HepG2 (cell line): ENCODE data around the gene THSD4. TPM values are rescaled to one million over a fixed set of nuclear protein-coding genes. Genes with fewer than 3 reads are reported as not detected.

Experiments
- ATAC-seq: fragments of 200-7000 bp; cut with Tn5 transposase; 3 replicates; pipeline ENCODE4 v1.9.1; 2020; ENCODE audit warnings: mild to moderate bottlenecking, moderate library complexity
- BruUV-seq: library from RNA; stranded (reverse); fragments of 400-500 nt; replicated peaks from 2 replicates; lab custom pipeline; 2021; lab: Mats Ljungman, UMichigan
- CTCF ChIA-PET: fragments of 300-600 bp; formaldehyde crosslinking; extraction: SDS; loops from one replicate; lab custom pipeline; 2021; ENCODE audit warnings: low total read pairs, inconsistent platforms, low intra/inter-chr PET ratio; lab: Yijun Ruan, JAX
- POLR2A ChIA-PET: fragments of 350-600 bp; sonication (Branson Sonifier 250); formaldehyde crosslinking; loops from one replicate; lab custom pipeline; 2020; ENCODE audit warnings: antibody characterized with exemption, inconsistent platforms; lab: Yijun Ruan, JAX
- DNase-seq: peaks from one replicate; pipeline ENCODE4 v3.0.0-alpha.2; 2015; ENCODE audit warnings: low spot score
- FAIRE-seq: peaks from 3 replicates; lab custom pipeline; 2011; peaks lifted over from hg19 to GRCh38; lab: Jason Lieb, UNC
- H2AFZ ChIP-seq: one replicate; pipeline ENCODE4 v1.6.1; 2011; ENCODE audit warnings: low read length, inconsistent platforms
- H3K27ac ChIP-seq: fragments of 300-600 bp; 3 replicates; pipeline ENCODE4 v1.8.0; 2011; ENCODE audit warnings: mixed run types, mild to moderate bottlenecking, mixed read lengths, low read length, inconsistent platforms; ENCODE audit not compliant: insufficient read depth; ENCODE audit errors: extremely low read length
- H3K27me3 ChIP-seq, 2 experiments: fragments of 200-600 bp in 1 of 2; 2 replicates in 1 of 2; 3 replicates in 1 of 2; pipeline versions ENCODE4 v1.6.0 to v1.8.0; 2011; ENCODE audit warnings: low read length in 2 of 2, mild to moderate bottlenecking in 2 of 2, moderate library complexity in 2 of 2, inconsistent platforms in 1 of 2; ENCODE audit not compliant: insufficient read depth in 2 of 2, control insufficient read depth in 1 of 2
- H3K36me3 ChIP-seq, 2 experiments: fragments of 200-600 bp in 1 of 2; replicated peaks in 1 of 2; 2 replicates in 1 of 2; 3 replicates in 1 of 2; pipeline versions ENCODE4 v1.5.1 to v1.8.0; 2011; ENCODE audit warnings: low read length in 2 of 2, inconsistent platforms in 1 of 2; ENCODE audit not compliant: insufficient read depth in 2 of 2, control insufficient read depth in 1 of 2
- H3K4me1 ChIP-seq: 2 replicates; pipeline ENCODE4 v1.5.1; 2012; ENCODE audit warnings: low read length, inconsistent platforms; ENCODE audit not compliant: insufficient read depth
- H3K4me2 ChIP-seq: 2 replicates; pipeline ENCODE4 v1.6.0; 2011; ENCODE audit warnings: low read depth, low read length, inconsistent platforms
- H3K4me3 ChIP-seq, 3 experiments: fragments of 200-600 bp in 1 of 3; sonication (generic), shearing (Covaris generic) in 1 of 3; replicated peaks in 1 of 3; 2 replicates each; pipeline ENCODE4 v1.5.1; 2011 to 2016; ENCODE audit warnings: low read length in 3 of 3, inconsistent platforms in 2 of 3, low read depth in 2 of 3, mild to moderate bottlenecking in 2 of 3, control low read depth in 1 of 3, mixed read lengths in 1 of 3; ENCODE audit not compliant: insufficient read depth in 1 of 3
- H3K79me2 ChIP-seq: one replicate; pipeline ENCODE4 v1.6.1; 2011; ENCODE audit warnings: low read length, inconsistent platforms; ENCODE audit not compliant: insufficient read depth
- H3K9ac ChIP-seq: 2 replicates; pipeline ENCODE4 v1.6.0; 2011; ENCODE audit warnings: mild to moderate bottlenecking, low read depth, low read length, inconsistent platforms; ENCODE audit not compliant: insufficient read depth
- H3K9me3 ChIP-seq: 2 replicates; pipeline ENCODE4 v1.5.1; 2012; ENCODE audit warnings: mild to moderate bottlenecking, low read length
- H4K20me1 ChIP-seq: 2 replicates; pipeline ENCODE4 v1.6.0; 2011; ENCODE audit warnings: inconsistent platforms, mild to moderate bottlenecking, low read length, moderate library complexity; ENCODE audit not compliant: insufficient read depth
- POGZ ChIP-seq: sonication (generic); formaldehyde crosslinking; IDR thresholded peaks from 2 replicates; pipeline ENCODE4 v1.4.0; 2020; ENCODE audit warnings: mild to moderate bottlenecking, missing genetic modification reagents
- ZEB1 ChIP-seq: IDR thresholded peaks from 2 replicates; pipeline ENCODE4 v1.6.1; 2012; ENCODE audit warnings: mild to moderate bottlenecking, low read depth, inconsistent platforms; ENCODE audit not compliant: insufficient replicate concordance
- ZSCAN21 ChIP-seq: sonication (generic); formaldehyde crosslinking; IDR thresholded peaks from 2 replicates; pipeline ENCODE4 v1.8.0; 2022; ENCODE audit warnings: mild to moderate bottlenecking, missing genetic modification reagents, moderate library complexity, borderline replicate concordance
- WGBS: methylation state at CpG from one replicate; pipeline ENCODE4 v1.1.6; 2017; ENCODE audit warnings: low lambda C conversion rate; 5-methylcytosine and 5-hydroxymethylcytosine counted together
- in situ Hi-C: cut with HindIII; loops from 2 replicates; pipeline ENCODE4 v1.10.0; 2017; ENCODE audit warnings: low pct_unique_long_range_greater_than_20kb; ENCODE audit not compliant: extremely low pct_ligation_motif_present
- intact Hi-C: fragments of 100-400 bp; cut with micrococcal nuclease; formaldehyde crosslinking; loops from one replicate; pipeline ENCODE4 v1.10.0; 2022; ENCODE audit not compliant: unreplicated experiment
- polyA plus RNA-seq, 8 experiments: library from polyadenylated mRNA; depleted of rRNA in 3 of 8; stranded (reverse) in 7 of 8; unstranded in 1 of 8; fragments of >200 nt; fragmentation: Illumina TruSeq in 4 of 8; extraction: Trizol in 4 of 8; gene quantifications; 2 replicates each; pipeline versions ENCODE4 v1.2.1 to v1.2.3, GENCODE V29; 2011 to 2016; ENCODE audit warnings: low read depth in 4 of 8, missing spikeins in 1 of 8, mixed read lengths in 1 of 8; ENCODE audit not compliant: insufficient read depth in 1 of 8
- total RNA-seq, 5 experiments: library from RNA; depleted of rRNA; stranded (reverse); fragments of >200 nt; fragmentation: Illumina TruSeq; extraction: Trizol; gene quantifications; 2 replicates each; pipeline ENCODE4 v1.2.3, GENCODE V29; 2016; ENCODE audit warnings: low read depth in 1 of 5
- TF ChIP-seq, protein P1 (sequence below): sonication (generic); formaldehyde crosslinking; IDR thresholded peaks from 2 replicates; pipeline ENCODE4 v1.8.1; 2023; ENCODE audit warnings: mild to moderate bottlenecking, missing genetic modification reagents
- TF ChIP-seq, protein P2 (sequence below): sonication (generic); formaldehyde crosslinking; IDR thresholded peaks from 2 replicates; pipeline ENCODE4 v1.8.1; 2023; ENCODE audit warnings: mild to moderate bottlenecking, moderate library complexity, missing genetic modification reagents

The THSD4 gene
- total and polyA plus RNA-seq, 2 of the 13 experiments (the other 11 are each of a cell fraction or from before 2014, with no cell fraction given), result 0.07 to 0.21 TPM

DNA sequence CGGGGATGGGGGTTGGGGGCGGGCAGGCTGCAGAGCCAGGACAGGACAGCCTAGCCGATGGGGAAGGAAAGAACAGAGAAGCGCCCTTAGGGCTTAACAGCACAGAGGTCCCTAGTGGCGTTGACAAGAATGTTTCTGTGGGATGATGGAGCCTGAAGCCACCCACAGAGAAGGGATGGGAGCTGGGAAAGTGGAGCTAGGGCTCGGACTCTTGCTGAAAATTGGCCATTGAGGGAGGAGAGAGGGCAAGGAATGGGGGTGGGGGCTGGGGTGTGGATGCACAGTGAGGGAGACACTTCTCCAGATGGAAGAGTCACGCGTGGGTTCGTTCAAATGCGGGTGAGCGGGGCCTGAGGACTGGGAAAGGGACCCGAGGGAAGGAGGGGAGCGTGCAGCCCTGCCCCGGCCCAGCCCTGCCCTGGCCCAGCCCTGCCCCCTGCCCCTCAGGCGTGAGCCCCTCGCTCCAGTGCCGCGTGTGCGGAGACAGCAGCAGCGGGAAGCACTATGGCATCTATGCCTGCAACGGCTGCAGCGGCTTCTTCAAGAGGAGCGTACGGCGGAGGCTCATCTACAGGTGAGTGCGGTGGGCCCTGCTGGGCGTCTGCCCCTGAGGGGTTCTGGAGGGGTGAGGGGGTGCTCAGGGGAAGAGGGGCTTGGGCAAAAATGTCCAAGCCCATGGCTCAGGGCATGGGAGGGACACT, 695.9 kb downstream of the THSD4 start:
- H3K4me1 ChIP-seq, result no peaks in the 10 kb centered on the region
- no peaks in the 10 kb centered on the region for H3K9me3 ChIP-seq
- no peak for DNase-seq
- no peaks in the 10 kb centered on the region for H3K36me3 ChIP-seq
- no peaks in the 10 kb centered on the region for H3K79me2 ChIP-seq
- no peak overlapping the region for H3K4me3 ChIP-seq
- peaks cover 18 to 47% of the 10 kb centered on the region in 2 experiments; a peak in 4 of 5 replicates for H3K27me3 ChIP-seq
- in situ Hi-C loops (no loop called here), intact Hi-C loops (no loop called here)
- no TSS peak for BruUV-seq
- H3K27ac ChIP-seq, result no peak overlapping the region
- ChIA-PET CTCF (no interaction called here), POLR2A (no interaction called here)
- no peak overlapping the region for H3K9ac ChIP-seq
- H3K4me2 ChIP-seq, result no peak overlapping the region
- no peak for FAIRE-seq
- H2AFZ ChIP-seq, result no peak overlapping the region
- WGBS, result 52% methylated on average over 21 of the region's 27 CpGs
- TF ChIP-seq, protein P1, sequence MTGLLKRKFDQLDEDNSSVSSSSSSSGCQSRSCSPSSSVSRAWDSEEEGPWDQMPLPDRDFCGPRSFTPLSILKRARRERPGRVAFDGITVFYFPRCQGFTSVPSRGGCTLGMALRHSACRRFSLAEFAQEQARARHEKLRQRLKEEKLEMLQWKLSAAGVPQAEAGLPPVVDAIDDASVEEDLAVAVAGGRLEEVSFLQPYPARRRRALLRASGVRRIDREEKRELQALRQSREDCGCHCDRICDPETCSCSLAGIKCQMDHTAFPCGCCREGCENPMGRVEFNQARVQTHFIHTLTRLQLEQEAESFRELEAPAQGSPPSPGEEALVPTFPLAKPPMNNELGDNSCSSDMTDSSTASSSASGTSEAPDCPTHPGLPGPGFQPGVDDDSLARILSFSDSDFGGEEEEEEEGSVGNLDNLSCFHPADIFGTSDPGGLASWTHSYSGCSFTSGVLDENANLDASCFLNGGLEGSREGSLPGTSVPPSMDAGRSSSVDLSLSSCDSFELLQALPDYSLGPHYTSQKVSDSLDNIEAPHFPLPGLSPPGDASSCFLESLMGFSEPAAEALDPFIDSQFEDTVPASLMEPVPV (CRISPR knock-in tag), result no peak
- TF ChIP-seq, protein P2, sequence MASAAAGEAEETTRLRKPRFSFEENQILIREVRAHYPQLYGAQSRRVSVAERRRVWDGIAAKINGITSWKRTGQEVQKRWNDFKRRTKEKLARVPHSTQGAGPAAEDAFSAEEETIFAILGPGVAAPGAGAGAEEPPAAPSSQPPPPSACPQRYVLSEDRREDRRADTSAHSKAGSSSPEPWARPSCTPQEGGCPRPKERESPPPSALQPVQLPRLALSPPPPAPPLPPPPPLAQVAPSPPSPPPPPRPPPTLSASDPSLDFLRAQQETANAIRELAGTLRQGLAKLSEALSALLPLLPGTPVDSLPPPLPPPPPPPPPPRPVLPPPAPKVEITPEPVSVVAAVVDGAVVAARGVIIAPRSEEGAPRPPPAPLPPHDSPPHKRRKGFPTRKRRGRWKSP (CRISPR knock-in tag), result no peak
- TF ChIP-seq ZSCAN21, result no peak
- TF ChIP-seq ZEB1, result no peak
- TF ChIP-seq POGZ, result no peak
- no peak; the same call in 2 of the 3 replicates for ATAC-seq
- H4K20me1 ChIP-seq, result no peaks in the 10 kb centered on the region
